ENCODE results near the gene SLC38A8. TPM values are rescaled to one million over a fixed set of nuclear protein-coding genes. Genes with fewer than 3 reads are reported as not detected.

Gene SLC38A8
- total RNA-seq, 1 experiment from 2014 or later = 0.35 TPM

GRCh38 chr16:83964684-83965443, 77.7 kb downstream of the SLC38A8 start:
- H2BK12ac ChIP-seq (ENCODE audit: insufficient read length, low read depth, low read length) = no peak overlapping the region
- no peak overlapping the region for H3K56ac ChIP-seq (ENCODE audit: insufficient read length, low read depth, low read length)
- peaks cover 3% of the 10 kb centered on the region for H4K20me1 ChIP-seq (ENCODE audit: control insufficient read depth, insufficient read depth, insufficient read length)
- no peak overlapping the region for H2BK120ac ChIP-seq (ENCODE audit: low read depth, low read length, poor library complexity, severe bottlenecking)
- no peaks in the 10 kb centered on the region for H3K79me2 ChIP-seq (ENCODE audit: insufficient read depth, low read length)
- H3K4me1 ChIP-seq (ENCODE audit: insufficient read depth, low read length) = no peaks in the 10 kb centered on the region
- H3K4ac ChIP-seq (ENCODE audit: low read depth, low read length) = no peak overlapping the region
- H3K27ac Mint-ChIP-seq = no peak overlapping the region
- no peaks in the 10 kb centered on the region; a peak in 1 of 5 replicates for H3K9me3 Mint-ChIP-seq
- H2AFZ ChIP-seq (ENCODE audit: low read length) = no peak overlapping the region
- H3K4me1 Mint-ChIP-seq = peaks cover 9 to 16% of the 10 kb centered on the region in 2 experiments
- no peak overlapping the region for H3K4me2 ChIP-seq (ENCODE audit: insufficient read depth, insufficient read length, low read length)
- H3K36me3 Mint-ChIP-seq (ENCODE audit: insufficient read depth in 1 of 3, low read depth in 3 of 3) = peaks cover 0 to under 1% (median 0%) of the 10 kb centered on the region in 3 experiments; a peak in 1 of 7 replicates
- no peak overlapping the region for H2BK20ac ChIP-seq (ENCODE audit: low read depth, low read length, poor library complexity, severe bottlenecking)
- H3K18ac ChIP-seq (ENCODE audit: insufficient read length, low read depth, low read length) = no peak overlapping the region
- H3K9me3 ChIP-seq (ENCODE audit: control insufficient read depth, low read depth, low read length) = no peaks in the 10 kb centered on the region
- no peak overlapping the region for H3K27ac ChIP-seq (ENCODE audit: insufficient read length, low read depth, low read length)
- H3K27me3 ChIP-seq (ENCODE audit: insufficient read depth, low read length) = peaks cover 2% of the 10 kb centered on the region; the same call in 1 of the 2 replicates
- no peak overlapping the region for H2AK5ac ChIP-seq (ENCODE audit: insufficient read length, low read length)
- DNase-seq = no peak
- no peaks in the 10 kb centered on the region for H3K79me1 ChIP-seq (ENCODE audit: insufficient read depth, low read depth, low read length, poor library complexity, severe bottlenecking)
- H2BK15ac ChIP-seq (ENCODE audit: low read depth, low read length) = no peak overlapping the region
- H4K8ac ChIP-seq (replicated peaks; ENCODE audit: insufficient read length, low read depth, low read length) = no peak overlapping the region
- no peak overlapping the region for H4K5ac ChIP-seq (ENCODE audit: insufficient read length, low read depth, low read length)
- peaks cover 6% of the 10 kb centered on the region for H3K23me2 ChIP-seq (ENCODE audit: insufficient read length, low read depth, low read length, poor library complexity, severe bottlenecking)
- H3K4me3 Mint-ChIP-seq = no peak overlapping the region
- H3T11ph ChIP-seq (ENCODE audit: low read length) = no peak overlapping the region
- H3K14ac ChIP-seq (ENCODE audit: insufficient read depth, low read length) = no peak overlapping the region
- H3K9ac ChIP-seq (ENCODE audit: extremely low read depth, insufficient read length, low read length) = no peak overlapping the region
- no peak overlapping the region for H4K91ac ChIP-seq (ENCODE audit: insufficient read length, low read depth, low read length)
- no peak for TF ChIP-seq CTCF (conservative IDR thresholded peaks at IDR 0.05)
- H3K23ac ChIP-seq (ENCODE audit: insufficient read length, low read depth, low read length) = no peak overlapping the region
- H3K27me3 Mint-ChIP-seq (ENCODE audit: low read depth) = peaks cover 9% of the 10 kb centered on the region
- no peak overlapping the region for H2BK5ac ChIP-seq (ENCODE audit: insufficient read length, low read length)
- no CpG with 5 or more reads among the region's 26 CpGs for WGBS (ENCODE audit: extremely low coverage, insufficient read length, low lambda C conversion rate)
